Smooth muscle cell (in vitro differentiated cells): ENCODE measurements around the gene PMPCB. TPM values are rescaled to one million over a fixed set of nuclear protein-coding genes. Genes with fewer than 3 reads are reported as not detected.
"Not testable (repeated sequence)": the region's sequence is repeated elsewhere in the genome, so short reads cannot be mapped to it uniquely, and the experiment has no call there.

ENCODE experiments used
- DNase-seq: peaks from one replicate; lab custom pipeline; 2025; ENCODE audit not compliant: unreplicated experiment; lab: John Stamatoyannopoulos, UW
- H2AFZ ChIP-seq: fragments of 200-600 bp; sonication (generic); 2 replicates; pipeline ENCODE4 v1.6.0; 2016; ENCODE audit warnings: antibody characterized with exemption, low read depth, mild to moderate bottlenecking
- H3F3A ChIP-seq: fragments of 200-600 bp; sonication (generic); 2 replicates; pipeline ENCODE4 v1.6.0; 2017; ENCODE audit warnings: antibody characterized with exemption, low read depth
- H3K27ac ChIP-seq: fragments of 200-600 bp; sonication (generic); 2 replicates; pipeline ENCODE4 v1.5.1; 2016; ENCODE audit warnings: low read depth, mild to moderate bottlenecking
- H3K27me3 ChIP-seq: fragments of 200-600 bp; sonication (generic); 2 replicates; pipeline ENCODE4 v1.6.1; 2016; ENCODE audit warnings: low read depth, mild to moderate bottlenecking
- H3K36me3 ChIP-seq: fragments of 200-600 bp; sonication (generic); 2 replicates; pipeline ENCODE4 v1.5.1; 2016; ENCODE audit warnings: low read depth
- H3K4me1 ChIP-seq: fragments of 200-600 bp; sonication (generic); 2 replicates; pipeline ENCODE4 v1.5.1; 2016; ENCODE audit warnings: low read depth
- H3K4me2 ChIP-seq: fragments of 200-600 bp; sonication (generic); 2 replicates; pipeline ENCODE4 v1.6.0; 2016; ENCODE audit warnings: mild to moderate bottlenecking
- H3K4me3 ChIP-seq: fragments of 200-600 bp; sonication (generic); 2 replicates; pipeline ENCODE4 v1.5.1; 2016; ENCODE audit warnings: mild to moderate bottlenecking
- H3K79me2 ChIP-seq: fragments of 200-600 bp; sonication (generic); 2 replicates; pipeline ENCODE4 v1.6.0; 2016; ENCODE audit warnings: low read depth, mild to moderate bottlenecking
- H3K9ac ChIP-seq: fragments of 200-600 bp; sonication (generic); 2 replicates; pipeline ENCODE4 v1.6.0; 2016; ENCODE audit warnings: low read depth
- H3K9me3 ChIP-seq: fragments of 200-600 bp; sonication (generic); replicated peaks from 2 replicates; pipeline ENCODE4 v1.5.1; 2016; ENCODE audit warnings: low read depth
- H4K20me1 ChIP-seq: fragments of 200-600 bp; sonication (generic); 2 replicates; pipeline ENCODE4 v1.6.0; 2016; ENCODE audit warnings: low read depth
- WGBS: methylation state at CpG from one replicate; pipeline ENCODE4 v1.1.7; 2016; ENCODE audit warnings: low lambda C conversion rate; 5-methylcytosine and 5-hydroxymethylcytosine counted together
- polyA plus RNA-seq: library from polyadenylated mRNA; unstranded; fragments of >200 nt; fragmentation: Nextera tagmentation; extraction: Ambion mirVana; gene quantifications from 2 replicates; pipeline ENCODE4 v1.2.1, GENCODE V29; 2016
- total RNA-seq: library from RNA; depleted of rRNA; stranded (reverse); fragments of >200 nt; gene quantifications from 2 replicates; pipeline ENCODE4 v1.2.3, GENCODE V29; 2014
- TF ChIP-seq, protein P1 (sequence below): fragments of 200-600 bp; sonication (generic); IDR thresholded peaks from 2 replicates; pipeline ENCODE4 v1.5.1; 2017; ENCODE audit warnings: borderline replicate concordance, mild to moderate bottlenecking, antibody characterized with exemption; ENCODE audit not compliant: insufficient read depth, poor library complexity, severe bottlenecking

The PMPCB gene
- total and polyA plus RNA-seq, 2 experiments from 2014 or later = 42.9 to 53.2 TPM

DNA sequence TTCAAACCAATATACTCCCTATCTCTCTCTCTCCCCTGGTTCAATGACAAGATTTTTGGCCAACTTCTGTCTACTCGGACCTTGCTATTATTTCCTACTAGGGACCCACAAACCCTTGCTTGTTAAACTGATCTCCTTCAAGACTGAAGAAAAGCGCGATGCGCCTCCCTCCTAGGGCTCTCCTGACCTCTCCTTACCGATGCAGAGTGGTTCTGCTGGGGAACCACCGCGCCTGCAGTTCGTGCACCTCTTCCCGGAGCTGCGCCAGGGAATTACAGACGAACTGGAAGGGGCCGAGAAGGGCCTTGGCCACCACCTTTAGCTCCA, 17.6 kb upstream of the PMPCB start:
- H3K27ac ChIP-seq, H3K9me3 ChIP-seq, H3K79me2 ChIP-seq, H4K20me1 ChIP-seq, H3K9ac ChIP-seq, H3K36me3 ChIP-seq, H3F3A ChIP-seq, H3K4me1 ChIP-seq, DNase-seq: not testable (repeated sequence)
- Histone ChIP-seq H3K27me3 (peaks cover 22% of the 10 kb centered on the region), H3K4me3 (peak overlapping the region; percentile 73), H2AFZ (peak overlapping the region; percentile 95), H3K4me2 (peak overlapping the region; percentile 86)
- WGBS = 5% methylated on average over 12 of the region's 12 CpGs

DNA sequence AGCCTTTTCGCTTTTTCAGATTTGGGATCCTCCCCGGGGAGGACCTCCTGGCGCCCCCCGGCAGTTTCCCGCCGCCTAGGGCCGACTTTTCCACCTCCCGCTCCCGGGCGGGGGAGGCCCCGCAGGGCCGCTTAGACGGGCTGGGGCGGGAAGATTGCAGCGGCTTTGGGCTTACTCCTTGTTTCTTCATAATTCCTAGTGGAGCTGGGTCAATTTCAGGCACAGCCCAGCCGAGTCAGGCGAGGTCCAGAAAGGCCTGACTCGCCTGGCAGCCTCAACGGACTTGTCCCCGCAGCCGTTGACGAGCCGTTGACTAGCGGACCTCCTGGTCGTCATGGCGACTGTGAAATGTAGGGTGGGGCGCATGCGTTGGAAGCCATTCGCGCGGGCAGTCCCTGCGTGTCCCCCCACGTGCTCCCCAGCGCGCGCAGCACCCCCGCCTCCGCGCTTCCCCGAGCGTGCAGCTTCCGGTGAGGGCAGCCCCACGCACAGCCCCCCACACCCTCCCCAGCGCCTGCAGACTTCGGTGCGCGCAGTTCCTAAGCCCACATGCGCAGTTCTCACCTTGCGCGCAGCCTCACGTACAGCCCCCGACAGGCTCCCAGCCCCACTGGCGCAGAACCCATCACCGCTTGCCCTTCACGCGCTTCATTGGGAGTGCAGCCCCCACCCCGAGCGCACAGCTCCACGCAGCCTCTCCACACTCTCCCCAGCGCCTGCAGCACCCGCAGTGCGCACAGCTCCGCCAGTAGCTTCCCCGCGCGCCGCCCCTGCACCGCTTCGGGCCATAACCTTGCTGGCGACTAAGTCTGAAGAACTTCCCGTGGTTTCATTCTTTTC, 17.1 kb upstream of the PMPCB start:
- H3K4me1 ChIP-seq, H3K9me3 ChIP-seq, H3K36me3 ChIP-seq, H3K27ac ChIP-seq, DNase-seq, H3K79me2 ChIP-seq, H3F3A ChIP-seq, H3K9ac ChIP-seq, H4K20me1 ChIP-seq: not testable (repeated sequence)
- H3K27me3 ChIP-seq = peaks cover 22% of the 10 kb centered on the region
- peak overlapping the region; percentile 95 for H2AFZ ChIP-seq
- peak overlapping the region; percentile 73 for H3K4me3 ChIP-seq
- peak overlapping the region; percentile 86 for H3K4me2 ChIP-seq
- WGBS = 1% methylated on average over 57 of the region's 71 CpGs

DNA sequence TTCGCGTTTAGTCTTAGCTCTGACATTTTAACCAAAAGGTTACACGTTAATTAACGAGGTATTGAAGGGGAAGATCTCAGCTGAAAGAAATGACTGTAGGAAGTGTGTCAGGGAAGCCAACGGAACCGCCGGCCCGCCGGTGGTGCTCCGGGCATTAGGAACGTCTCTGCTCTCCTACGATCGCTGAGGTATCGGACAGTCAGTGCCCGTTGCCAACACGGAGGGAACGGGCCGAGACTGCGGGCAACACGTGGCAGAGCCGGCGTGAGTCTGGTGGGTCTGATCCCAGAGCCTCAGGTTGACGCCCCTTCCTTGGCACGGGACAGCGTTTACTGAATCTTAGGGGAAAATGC, 16.5 kb upstream of the PMPCB start:
- DNase-seq, H3K79me2 ChIP-seq, H3F3A ChIP-seq, H3K36me3 ChIP-seq, H4K20me1 ChIP-seq, H3K9me3 ChIP-seq, H3K27ac ChIP-seq, H3K9ac ChIP-seq, H3K4me1 ChIP-seq: not testable (repeated sequence)
- Histone ChIP-seq H3K4me3 (peak overlapping the region; percentile 73), H3K27me3 (peaks cover 22% of the 10 kb centered on the region), H3K4me2 (peak overlapping the region; percentile 86), H2AFZ (peak overlapping the region; percentile 95)
- WGBS = 2% methylated on average over 25 of the region's 25 CpGs

DNA sequence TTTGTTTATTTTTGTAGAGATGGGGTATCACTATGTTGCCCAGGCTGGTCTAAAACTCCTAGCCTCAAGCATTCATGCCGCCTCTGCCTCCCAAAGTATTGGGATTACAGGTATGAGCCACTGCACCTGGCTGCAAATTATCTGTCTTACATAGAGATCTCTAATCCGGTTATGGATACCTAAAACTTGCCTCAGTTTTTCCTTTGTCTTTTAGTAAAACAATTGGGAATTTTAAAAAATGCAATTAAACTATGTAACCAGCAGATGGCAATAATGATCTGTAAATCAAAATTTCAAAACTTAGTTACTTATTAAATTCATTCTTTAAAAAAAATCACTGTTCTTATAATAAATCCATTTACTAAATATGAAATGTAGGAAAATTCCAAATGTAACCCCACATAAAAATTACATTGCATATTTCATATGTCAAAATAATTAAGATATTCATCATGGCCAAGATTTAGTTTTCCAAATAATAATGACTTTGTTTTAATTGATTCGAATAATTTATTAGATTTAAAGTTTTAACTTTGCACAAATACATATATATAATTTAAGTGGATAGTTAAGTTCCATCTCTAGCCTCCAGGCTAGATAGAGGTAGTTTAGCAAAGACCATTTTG, 14.3 kb upstream of the PMPCB start:
- not testable (repeated sequence) for H3F3A ChIP-seq, H3K4me2 ChIP-seq, H4K20me1 ChIP-seq, H2AFZ ChIP-seq, H3K9ac ChIP-seq, H3K4me3 ChIP-seq, H3K79me2 ChIP-seq, H3K36me3 ChIP-seq, H3K4me1 ChIP-seq, H3K27ac ChIP-seq, H3K9me3 ChIP-seq, DNase-seq
- peaks cover 22% of the 10 kb centered on the region for H3K27me3 ChIP-seq
- TF ChIP-seq, protein P1, sequence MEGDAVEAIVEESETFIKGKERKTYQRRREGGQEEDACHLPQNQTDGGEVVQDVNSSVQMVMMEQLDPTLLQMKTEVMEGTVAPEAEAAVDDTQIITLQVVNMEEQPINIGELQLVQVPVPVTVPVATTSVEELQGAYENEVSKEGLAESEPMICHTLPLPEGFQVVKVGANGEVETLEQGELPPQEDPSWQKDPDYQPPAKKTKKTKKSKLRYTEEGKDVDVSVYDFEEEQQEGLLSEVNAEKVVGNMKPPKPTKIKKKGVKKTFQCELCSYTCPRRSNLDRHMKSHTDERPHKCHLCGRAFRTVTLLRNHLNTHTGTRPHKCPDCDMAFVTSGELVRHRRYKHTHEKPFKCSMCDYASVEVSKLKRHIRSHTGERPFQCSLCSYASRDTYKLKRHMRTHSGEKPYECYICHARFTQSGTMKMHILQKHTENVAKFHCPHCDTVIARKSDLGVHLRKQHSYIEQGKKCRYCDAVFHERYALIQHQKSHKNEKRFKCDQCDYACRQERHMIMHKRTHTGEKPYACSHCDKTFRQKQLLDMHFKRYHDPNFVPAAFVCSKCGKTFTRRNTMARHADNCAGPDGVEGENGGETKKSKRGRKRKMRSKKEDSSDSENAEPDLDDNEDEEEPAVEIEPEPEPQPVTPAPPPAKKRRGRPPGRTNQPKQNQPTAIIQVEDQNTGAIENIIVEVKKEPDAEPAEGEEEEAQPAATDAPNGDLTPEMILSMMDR = peak; percentile 10
- 42% methylated on average over 3 of the region's 3 CpGs for WGBS

DNA sequence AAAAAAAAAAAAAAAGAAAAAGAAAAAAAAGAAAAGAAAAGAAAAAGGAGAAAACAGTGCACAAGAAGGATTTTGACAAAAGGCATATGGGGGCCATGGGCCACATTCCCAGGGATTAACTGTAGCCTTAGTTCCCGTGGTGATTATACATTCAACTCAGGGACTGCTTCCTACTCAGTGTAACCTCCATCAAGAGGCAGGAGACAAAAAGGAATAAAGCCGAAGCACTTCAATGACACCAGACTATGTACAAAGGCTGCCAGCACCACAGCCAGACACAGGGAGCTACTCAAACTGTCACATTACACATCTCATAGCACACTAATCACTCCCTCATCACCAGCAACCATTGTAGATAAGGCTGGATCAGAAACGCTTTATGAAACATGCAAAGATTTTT, 5.1 kb upstream of the PMPCB start:
- 57% methylated on average over 3 of the region's 3 CpGs for WGBS
- no peak overlapping the region for H3K4me2 ChIP-seq
- peaks cover 3% of the 10 kb centered on the region for H3K27me3 ChIP-seq

More for the DNA sequence above, 5.1 kb upstream of the PMPCB start:
- TF ChIP-seq, protein P1 = no peak
- no peak overlapping the region for H3K9ac ChIP-seq
- no peaks in the 10 kb centered on the region for H3K4me1 ChIP-seq
- no peak overlapping the region for H3K4me3 ChIP-seq
- H3K9me3 ChIP-seq = no peaks in the 10 kb centered on the region
- no peaks in the 10 kb centered on the region for H3K36me3 ChIP-seq
- no peak overlapping the region for H3K27ac ChIP-seq
- no peaks in the 10 kb centered on the region for H4K20me1 ChIP-seq
- no peaks in the 10 kb centered on the region for H3F3A ChIP-seq
- no peak overlapping the region for H2AFZ ChIP-seq
- H3K79me2 ChIP-seq = no peaks in the 10 kb centered on the region
- no peak for DNase-seq
